Measurements from ENCODE around the gene EFNB1. TPM values are rescaled to one million over a fixed set of nuclear protein-coding genes. Genes with fewer than 3 reads are reported as not detected.

The EFNB1 gene
- total and polyA plus RNA-seq, 2 of the 8 experiments (the other 6 are each of a cell fraction or from before 2014, with no cell fraction given): 2.3 to 5.4 TPM

DNA sequence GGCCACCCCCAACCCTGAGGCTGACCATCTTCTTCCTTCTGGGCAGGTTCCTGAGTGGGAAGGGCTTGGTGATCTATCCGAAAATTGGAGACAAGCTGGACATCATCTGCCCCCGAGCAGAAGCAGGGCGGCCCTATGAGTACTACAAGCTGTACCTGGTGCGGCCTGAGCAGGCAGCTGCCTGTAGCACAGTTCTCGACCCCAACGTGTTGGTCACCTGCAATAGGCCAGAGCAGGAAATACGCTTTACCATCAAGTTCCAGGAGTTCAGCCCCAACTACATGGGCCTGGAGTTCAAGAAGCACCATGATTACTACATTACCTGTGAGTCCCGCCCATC is 9.7 kb downstream of the EFNB1 start (continued):
- TF ChIP-seq, protein P1, sequence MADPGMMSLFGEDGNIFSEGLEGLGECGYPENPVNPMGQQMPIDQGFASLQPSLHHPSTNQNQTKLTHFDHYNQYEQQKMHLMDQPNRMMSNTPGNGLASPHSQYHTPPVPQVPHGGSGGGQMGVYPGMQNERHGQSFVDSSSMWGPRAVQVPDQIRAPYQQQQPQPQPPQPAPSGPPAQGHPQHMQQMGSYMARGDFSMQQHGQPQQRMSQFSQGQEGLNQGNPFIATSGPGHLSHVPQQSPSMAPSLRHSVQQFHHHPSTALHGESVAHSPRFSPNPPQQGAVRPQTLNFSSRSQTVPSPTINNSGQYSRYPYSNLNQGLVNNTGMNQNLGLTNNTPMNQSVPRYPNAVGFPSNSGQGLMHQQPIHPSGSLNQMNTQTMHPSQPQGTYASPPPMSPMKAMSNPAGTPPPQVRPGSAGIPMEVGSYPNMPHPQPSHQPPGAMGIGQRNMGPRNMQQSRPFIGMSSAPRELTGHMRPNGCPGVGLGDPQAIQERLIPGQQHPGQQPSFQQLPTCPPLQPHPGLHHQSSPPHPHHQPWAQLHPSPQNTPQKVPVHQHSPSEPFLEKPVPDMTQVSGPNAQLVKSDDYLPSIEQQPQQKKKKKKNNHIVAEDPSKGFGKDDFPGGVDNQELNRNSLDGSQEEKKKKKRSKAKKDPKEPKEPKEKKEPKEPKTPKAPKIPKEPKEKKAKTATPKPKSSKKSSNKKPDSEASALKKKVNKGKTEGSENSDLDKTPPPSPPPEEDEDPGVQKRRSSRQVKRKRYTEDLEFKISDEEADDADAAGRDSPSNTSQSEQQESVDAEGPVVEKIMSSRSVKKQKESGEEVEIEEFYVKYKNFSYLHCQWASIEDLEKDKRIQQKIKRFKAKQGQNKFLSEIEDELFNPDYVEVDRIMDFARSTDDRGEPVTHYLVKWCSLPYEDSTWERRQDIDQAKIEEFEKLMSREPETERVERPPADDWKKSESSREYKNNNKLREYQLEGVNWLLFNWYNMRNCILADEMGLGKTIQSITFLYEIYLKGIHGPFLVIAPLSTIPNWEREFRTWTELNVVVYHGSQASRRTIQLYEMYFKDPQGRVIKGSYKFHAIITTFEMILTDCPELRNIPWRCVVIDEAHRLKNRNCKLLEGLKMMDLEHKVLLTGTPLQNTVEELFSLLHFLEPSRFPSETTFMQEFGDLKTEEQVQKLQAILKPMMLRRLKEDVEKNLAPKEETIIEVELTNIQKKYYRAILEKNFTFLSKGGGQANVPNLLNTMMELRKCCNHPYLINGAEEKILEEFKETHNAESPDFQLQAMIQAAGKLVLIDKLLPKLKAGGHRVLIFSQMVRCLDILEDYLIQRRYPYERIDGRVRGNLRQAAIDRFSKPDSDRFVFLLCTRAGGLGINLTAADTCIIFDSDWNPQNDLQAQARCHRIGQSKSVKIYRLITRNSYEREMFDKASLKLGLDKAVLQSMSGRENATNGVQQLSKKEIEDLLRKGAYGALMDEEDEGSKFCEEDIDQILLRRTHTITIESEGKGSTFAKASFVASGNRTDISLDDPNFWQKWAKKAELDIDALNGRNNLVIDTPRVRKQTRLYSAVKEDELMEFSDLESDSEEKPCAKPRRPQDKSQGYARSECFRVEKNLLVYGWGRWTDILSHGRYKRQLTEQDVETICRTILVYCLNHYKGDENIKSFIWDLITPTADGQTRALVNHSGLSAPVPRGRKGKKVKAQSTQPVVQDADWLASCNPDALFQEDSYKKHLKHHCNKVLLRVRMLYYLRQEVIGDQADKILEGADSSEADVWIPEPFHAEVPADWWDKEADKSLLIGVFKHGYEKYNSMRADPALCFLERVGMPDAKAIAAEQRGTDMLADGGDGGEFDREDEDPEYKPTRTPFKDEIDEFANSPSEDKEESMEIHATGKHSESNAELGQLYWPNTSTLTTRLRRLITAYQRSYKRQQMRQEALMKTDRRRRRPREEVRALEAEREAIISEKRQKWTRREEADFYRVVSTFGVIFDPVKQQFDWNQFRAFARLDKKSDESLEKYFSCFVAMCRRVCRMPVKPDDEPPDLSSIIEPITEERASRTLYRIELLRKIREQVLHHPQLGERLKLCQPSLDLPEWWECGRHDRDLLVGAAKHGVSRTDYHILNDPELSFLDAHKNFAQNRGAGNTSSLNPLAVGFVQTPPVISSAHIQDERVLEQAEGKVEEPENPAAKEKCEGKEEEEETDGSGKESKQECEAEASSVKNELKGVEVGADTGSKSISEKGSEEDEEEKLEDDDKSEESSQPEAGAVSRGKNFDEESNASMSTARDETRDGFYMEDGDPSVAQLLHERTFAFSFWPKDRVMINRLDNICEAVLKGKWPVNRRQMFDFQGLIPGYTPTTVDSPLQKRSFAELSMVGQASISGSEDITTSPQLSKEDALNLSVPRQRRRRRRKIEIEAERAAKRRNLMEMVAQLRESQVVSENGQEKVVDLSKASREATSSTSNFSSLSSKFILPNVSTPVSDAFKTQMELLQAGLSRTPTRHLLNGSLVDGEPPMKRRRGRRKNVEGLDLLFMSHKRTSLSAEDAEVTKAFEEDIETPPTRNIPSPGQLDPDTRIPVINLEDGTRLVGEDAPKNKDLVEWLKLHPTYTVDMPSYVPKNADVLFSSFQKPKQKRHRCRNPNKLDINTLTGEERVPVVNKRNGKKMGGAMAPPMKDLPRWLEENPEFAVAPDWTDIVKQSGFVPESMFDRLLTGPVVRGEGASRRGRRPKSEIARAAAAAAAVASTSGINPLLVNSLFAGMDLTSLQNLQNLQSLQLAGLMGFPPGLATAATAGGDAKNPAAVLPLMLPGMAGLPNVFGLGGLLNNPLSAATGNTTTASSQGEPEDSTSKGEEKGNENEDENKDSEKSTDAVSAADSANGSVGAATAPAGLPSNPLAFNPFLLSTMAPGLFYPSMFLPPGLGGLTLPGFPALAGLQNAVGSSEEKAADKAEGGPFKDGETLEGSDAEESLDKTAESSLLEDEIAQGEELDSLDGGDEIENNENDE (IDR thresholded peaks at IDR 0.05; ENCODE audit: insufficient replicate concordance, low read length): no peak
- no peak for TF ChIP-seq JUND (IDR thresholded peaks at IDR 0.05; ENCODE audit: low read length)
- no peak for TF ChIP-seq HDAC2 (IDR thresholded peaks at IDR 0.05; ENCODE audit: borderline replicate concordance in 1 of 2, low read depth in 2 of 2, low read length in 2 of 2)
- no peak for TF ChIP-seq SIX5 (IDR thresholded peaks at IDR 0.05; ENCODE audit: low read depth, low read length)
- no peak for TF ChIP-seq RAD21 (IDR thresholded peaks at IDR 0.05 in 1 of 2, conservative IDR thresholded peaks at IDR 0.05 in 1 of 2; ENCODE audit: low read depth in 2 of 2, low read length in 2 of 2)
- TF ChIP-seq CHD1 (IDR thresholded peaks at IDR 0.05; ENCODE audit: low read depth, low read length): no peak
- TF ChIP-seq, protein P2, sequence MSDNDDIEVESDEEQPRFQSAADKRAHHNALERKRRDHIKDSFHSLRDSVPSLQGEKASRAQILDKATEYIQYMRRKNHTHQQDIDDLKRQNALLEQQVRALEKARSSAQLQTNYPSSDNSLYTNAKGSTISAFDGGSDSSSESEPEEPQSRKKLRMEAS (IDR thresholded peaks at IDR 0.05): no peak
- no peak for TF ChIP-seq EGR1 (IDR thresholded peaks at IDR 0.05; ENCODE audit: borderline replicate concordance, low read depth, low read length)
- TF ChIP-seq SP4 (IDR thresholded peaks at IDR 0.05; ENCODE audit: low read length): no peak
- no peak for TF ChIP-seq CBX5 (IDR thresholded peaks at IDR 0.05; ENCODE audit: low read depth, low read length)
- TF ChIP-seq SP1 (IDR thresholded peaks at IDR 0.05; ENCODE audit: low read depth, low read length): no peak
- TF ChIP-seq TCF12 (IDR thresholded peaks at IDR 0.05; ENCODE audit: low read depth, low read length): no peak
